ENCODE measurements around the gene NOL7. TPM values are rescaled to one million over a fixed set of nuclear protein-coding genes. Genes with fewer than 3 reads are reported as not detected.

Gene NOL7
- total RNA-seq, 4 donors from 2014 or later, result 92.4 to 120 (median 98.5) TPM

GRCh38 chr6:13669476-13669875, 54.3 kb downstream of the NOL7 start:
- TF ChIP-seq EP300 (IDR thresholded peaks at IDR 0.05), result no peak
- no peak for TF ChIP-seq POLR2A (IDR thresholded peaks at IDR 0.05)
- TF ChIP-seq POLR2AphosphoS5 (IDR thresholded peaks at IDR 0.05), result no peak
- TF ChIP-seq CTCF (IDR thresholded peaks at IDR 0.05), result no peak
- Histone ChIP-seq H3K4me1 (peaks cover 0 to 30% (median 0%) of the 10 kb centered on the region in 3 donors), H3K9me3 (no peaks in the 10 kb centered on the region), H3K27ac (no peak overlapping the region), H3K4me3 (no peak overlapping the region), H3K27me3 (no peaks in the 10 kb centered on the region), H3K36me3 (no peaks in the 10 kb centered on the region)
- 89 to 94% methylated on average over 3 to 5 of the region's 5 CpGs for WGBS, 2 donors (ENCODE audit: low coverage in 1 of 2)
- no peak for ATAC-seq

Other genes with a start within 250 kb of the NOL7 start
- 10 to 100 TPM; 18.3 to 49.1 (median 29.0) TPM for gene GFOD1, start 127.7 kb upstream of the NOL7 start, total RNA-seq
- gene SIRT5, start 40.7 kb upstream of the NOL7 start, total RNA-seq, result 10 to 100 TPM in 2 of 4 donors, 1 to 10 TPM in 2; 7.5 to 13.1 (median 10.0) TPM
- 10 to 100 TPM; 39.1 to 59.9 (median 52.1) TPM for gene RANBP9, start 96.5 kb downstream of the NOL7 start, total RNA-seq
- 10 to 100 TPM in 3 of 4 donors, 1 to 10 TPM in 1; 8.5 to 18.6 (median 11.9) TPM for gene MCUR1, start 199.2 kb downstream of the NOL7 start, total RNA-seq

All from gastroesophageal sphincter (tissue), 4 donors.